CD8-positive, alpha-beta memory T cell (primary cell): ENCODE measurements around the gene MIGA2. TPM values are rescaled to one million over a fixed set of nuclear protein-coding genes. Genes with fewer than 3 reads are reported as not detected.

Source experiments
- CTCF ChIA-PET: fragments of 350-600 bp; sonication (Branson Sonifier 250); formaldehyde crosslinking; loops from one replicate; lab custom pipeline; 2021; ENCODE audit warnings: antibody characterized with exemption; lab: Charles Lee
- POLR2A ChIA-PET: fragments of 350-600 bp; sonication (Branson Sonifier 250); formaldehyde crosslinking; loops from one replicate; lab custom pipeline; 2021; ENCODE audit warnings: antibody characterized with exemption; lab: Charles Lee
- DNase-seq, 5 donors: peaks; one replicate each; pipeline versions ENCODE4 v3.0.0 to v3.0.0-alpha.2; 2020 to 2022; ENCODE audit warnings: mixed read lengths in 1 of 5
- H3K27ac ChIP-seq: one replicate; pipeline ENCODE4 v1.7.0; 2013; ENCODE audit warnings: low read depth, mild to moderate bottlenecking, low read length, moderate library complexity
- H3K27me3 ChIP-seq: 2 replicates; pipeline ENCODE4 v1.7.0; 2013; ENCODE audit warnings: low read length, mild to moderate bottlenecking; ENCODE audit not compliant: insufficient read depth, poor library complexity, severe bottlenecking
- H3K36me3 ChIP-seq: 2 replicates; pipeline ENCODE4 v1.7.0; 2013; ENCODE audit warnings: mild to moderate bottlenecking, low read length, moderate library complexity; ENCODE audit not compliant: insufficient read depth
- H3K4me1 ChIP-seq: 2 replicates; pipeline ENCODE4 v1.7.0; 2013; ENCODE audit warnings: mild to moderate bottlenecking, low read length, moderate library complexity; ENCODE audit not compliant: insufficient read depth
- H3K4me3 ChIP-seq: 2 replicates; pipeline ENCODE4 v1.7.0; 2013; ENCODE audit warnings: mild to moderate bottlenecking, low read length
- H3K9me3 ChIP-seq: 2 replicates; pipeline ENCODE4 v1.7.0; 2013; ENCODE audit warnings: mild to moderate bottlenecking, low read length
- H3K27ac Mint-ChIP-seq, 8 donors: one replicate each; pipeline ENCODE4 v1.8.0; 2020 to 2021; ENCODE audit warnings: mixed read lengths in 8 of 8, mild to moderate bottlenecking in 6 of 8, inconsistent platforms in 3 of 8, moderate library complexity in 3 of 8
- H3K27me3 Mint-ChIP-seq, 2 donors: one replicate each; pipeline ENCODE4 v1.8.0; 2020 to 2021; ENCODE audit warnings: mixed read lengths in 2 of 2, mild to moderate bottlenecking in 1 of 2, moderate library complexity in 1 of 2
- H3K36me3 Mint-ChIP-seq, 3 donors: one replicate each; pipeline ENCODE4 v1.8.0; 2020 to 2021; ENCODE audit warnings: mixed read lengths in 3 of 3, inconsistent platforms in 1 of 3, mild to moderate bottlenecking in 1 of 3
- H3K4me1 Mint-ChIP-seq, 3 donors: one replicate each; pipeline ENCODE4 v1.8.0; 2020 to 2021; ENCODE audit warnings: mixed read lengths in 3 of 3, inconsistent platforms in 1 of 3, mild to moderate bottlenecking in 1 of 3
- H3K4me3 Mint-ChIP-seq, 7 donors: one replicate each; pipeline ENCODE4 v1.8.0; 2020 to 2021; ENCODE audit warnings: mixed read lengths in 7 of 7, mild to moderate bottlenecking in 6 of 7, moderate library complexity in 4 of 7, inconsistent platforms in 2 of 7
- H3K9me3 Mint-ChIP-seq, 5 donors: one replicate each; pipeline ENCODE4 v1.8.0; 2020 to 2022; ENCODE audit warnings: mixed read lengths in 5 of 5, mild to moderate bottlenecking in 3 of 5, moderate library complexity in 2 of 5, inconsistent platforms in 1 of 5
- polyA plus RNA-seq: library from polyadenylated mRNA; unstranded; fragments of 300-500 nt; fragmentation: Illumina TruSeq; gene quantifications from one replicate; pipeline ENCODE4 v1.2.3, GENCODE V29; 2021
- total RNA-seq, 2 experiments: library from RNA; stranded (reverse); gene quantifications; one replicate each; pipeline ENCODE4 v1.2.3, GENCODE V29; 2021

Gene MIGA2
- total and polyA plus RNA-seq, 3 experiments from 2014 or later: 13.0 to 38.8 (median 35.5) TPM

GRCh38 chr9:129107651-129108050, 71.2 kb downstream of the MIGA2 start:
- H3K9me3 Mint-ChIP-seq: no peaks in the 10 kb centered on the region
- POLR2A ChIA-PET: no interaction called here
- Histone ChIP-seq H3K27me3 (no peaks in the 10 kb centered on the region), H3K9me3 (no peaks in the 10 kb centered on the region), H3K36me3 (no peaks in the 10 kb centered on the region), H3K4me1 (peaks cover 15% of the 10 kb centered on the region), H3K27ac (no peak overlapping the region), H3K4me3 (no peak overlapping the region)
- H3K27me3 Mint-ChIP-seq: no peaks in the 10 kb centered on the region
- H3K4me3 Mint-ChIP-seq: peak overlapping the region in 2 of 7 donors; percentile 40 to 51
- peaks cover 0 to 13% (median 0%) of the 10 kb centered on the region in 3 donors for H3K36me3 Mint-ChIP-seq
- H3K4me1 Mint-ChIP-seq: peaks cover 15 to 28% (median 15%) of the 10 kb centered on the region in 3 donors
- DNase-seq: no peak
- H3K27ac Mint-ChIP-seq: peak overlapping the region in 2 of 8 donors; percentile 21 to 56
- CTCF ChIA-PET: interaction anchor here (1.9 kb wide), 1 partner anchor 24 kb away, joined by 4 read pairs; no protein-coding TSS in a partner anchor

GRCh38 chr9:129108083-129108804, 71.8 kb downstream of the MIGA2 start:
- no peak for DNase-seq
- H3K4me3 Mint-ChIP-seq: peak overlapping the region in 5 of 7 donors; percentile 36 to 92 (median 77)
- no peaks in the 10 kb centered on the region for H3K27me3 Mint-ChIP-seq
- Histone ChIP-seq H3K4me3 (no peak overlapping the region), H3K36me3 (no peaks in the 10 kb centered on the region), H3K9me3 (no peaks in the 10 kb centered on the region), H3K27ac (no peak overlapping the region), H3K4me1 (peaks cover 15% of the 10 kb centered on the region), H3K27me3 (no peaks in the 10 kb centered on the region)
- no peaks in the 10 kb centered on the region for H3K9me3 Mint-ChIP-seq
- CTCF ChIA-PET: interaction anchor here (1.9 kb wide), 1 partner anchor 23 kb away, joined by 4 read pairs; no protein-coding TSS in a partner anchor
- peaks cover 15 to 32% (median 15%) of the 10 kb centered on the region in 3 donors for H3K4me1 Mint-ChIP-seq
- peak overlapping the region in 2 of 8 donors; percentile 74 to 92 for H3K27ac Mint-ChIP-seq
- POLR2A ChIA-PET: no interaction called here
- peaks cover 0 to 13% (median 0%) of the 10 kb centered on the region in 3 donors for H3K36me3 Mint-ChIP-seq

DNA sequence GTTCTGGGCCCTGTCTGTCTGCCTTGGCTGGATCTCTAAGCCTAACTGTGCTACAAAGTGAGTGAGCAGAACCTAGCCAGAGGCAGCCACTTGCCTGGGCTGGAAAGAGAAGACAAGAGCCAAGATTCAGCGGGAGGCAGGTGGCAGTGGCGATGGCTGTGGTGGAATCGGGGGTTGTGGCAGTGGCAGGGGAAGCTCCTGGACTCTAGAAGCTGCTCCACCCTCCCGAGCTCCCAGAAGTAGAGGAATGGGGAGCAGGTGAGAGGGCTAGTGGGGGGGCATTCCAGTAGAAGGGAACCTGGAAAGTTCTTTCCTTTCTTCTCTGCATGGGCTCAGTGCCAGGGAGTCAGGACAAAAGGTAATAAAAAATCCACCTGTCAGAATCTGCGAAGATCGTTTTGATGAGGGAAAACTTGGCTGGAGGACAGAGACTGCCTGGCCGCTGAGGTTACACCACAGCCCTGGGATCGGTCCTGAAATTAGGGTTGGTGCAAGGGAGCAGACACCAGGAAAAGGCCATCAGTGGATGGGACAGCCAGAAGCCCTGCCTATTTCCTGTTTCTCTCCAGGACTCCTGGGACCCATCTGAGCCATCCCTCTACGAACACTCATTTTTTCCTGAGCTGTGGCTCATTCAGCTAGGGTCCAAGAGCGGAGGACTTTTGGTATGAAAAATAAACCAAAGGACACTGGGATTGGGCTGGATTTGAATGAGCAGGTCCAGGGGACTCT, 72.5 kb downstream of the MIGA2 start:
- no peak overlapping the region for H3K4me3 ChIP-seq
- peak overlapping the region in 5 of 8 donors; percentile 27 to 92 (median 74) for H3K27ac Mint-ChIP-seq
- H3K4me1 ChIP-seq: peaks cover 15% of the 10 kb centered on the region
- no peaks in the 10 kb centered on the region for H3K27me3 Mint-ChIP-seq
- DNase-seq: no peak
- peak overlapping the region; percentile 58 to 92 (median 78) for H3K4me3 Mint-ChIP-seq
- no peaks in the 10 kb centered on the region for H3K9me3 ChIP-seq
- H3K36me3 ChIP-seq: no peaks in the 10 kb centered on the region
- ChIA-PET CTCF (interaction anchor here (1.6 to 1.7 kb wide), 2 partner anchors 11 to 23 kb away, joined by 5 read pairs; no protein-coding TSS in a partner anchor), POLR2A (interaction anchor here (1.6 kb wide), 1 partner anchor 29 kb away, joined by 8 read pairs; the partner anchor contains the start of gene DOLPP1)
- H3K27ac ChIP-seq: no peak overlapping the region
- H3K27me3 ChIP-seq: no peaks in the 10 kb centered on the region
- H3K4me1 Mint-ChIP-seq: peaks cover 15 to 38% (median 15%) of the 10 kb centered on the region in 3 donors
- H3K36me3 Mint-ChIP-seq: peaks cover 0 to 13% (median 0%) of the 10 kb centered on the region in 3 donors
- H3K9me3 Mint-ChIP-seq: no peaks in the 10 kb centered on the region

- H3K27ac Mint-ChIP-seq: peak overlapping the region in 4 of 8 donors; percentile 74 to 89 (median 84)
- POLR2A ChIA-PET: interaction anchor here (0.7 to 1.6 kb wide), 2 partner anchors 29 to 339 kb away, joined by 3 to 8 read pairs; partner anchors contain the start of gene DOLPP1
- DNase-seq: peak in 1 of 5 donors; percentile 17
These were observed 73.1 kb downstream of the MIGA2 start for GRCh38 chr9:129109537-129109903.

GRCh38 chr9:129109952-129110739, 73.7 kb downstream of the MIGA2 start:
- H3K36me3 ChIP-seq: no peaks in the 10 kb centered on the region
- peak overlapping the region; percentile 24 for H3K27ac ChIP-seq
- Mint-ChIP-seq H3K36me3 (peaks cover 0 to 13% (median 0%) of the 10 kb centered on the region in 3 donors), H3K27ac (peak overlapping the region in 2 of 8 donors; percentile 21 to 82), H3K4me3 (peak overlapping the region; percentile 63 to 97 (median 94)), H3K4me1 (peaks cover 24 to 49% (median 25%) of the 10 kb centered on the region in 3 donors), H3K27me3 (no peaks in the 10 kb centered on the region), H3K9me3 (no peaks in the 10 kb centered on the region)
- no peak for DNase-seq
- ChIA-PET CTCF (interaction anchor here (1.6 to 1.7 kb wide), 2 partner anchors 12 to 22 kb away, joined by 5 read pairs; no protein-coding TSS in a partner anchor), POLR2A (interaction anchor here (0.7 to 1.6 kb wide), 2 partner anchors 30 to 339 kb away, joined by 3 to 8 read pairs; partner anchors contain the start of gene DOLPP1)
- peaks cover 20% of the 10 kb centered on the region for H3K4me1 ChIP-seq
- H3K4me3 ChIP-seq: peak overlapping the region; percentile 60
- no peaks in the 10 kb centered on the region for H3K27me3 ChIP-seq
- H3K9me3 ChIP-seq: no peaks in the 10 kb centered on the region

More at GRCh38 chr9:129109537-129109903, 73.1 kb downstream of the MIGA2 start:
- no peaks in the 10 kb centered on the region for H3K36me3 ChIP-seq
- peaks cover 17% of the 10 kb centered on the region for H3K4me1 ChIP-seq
- Mint-ChIP-seq H3K36me3 (peaks cover 0 to 13% (median 0%) of the 10 kb centered on the region in 3 donors), H3K4me3 (peak overlapping the region; percentile 58 to 92 (median 78)), H3K9me3 (no peaks in the 10 kb centered on the region), H3K4me1 (peaks cover 18 to 43% (median 18%) of the 10 kb centered on the region in 3 donors), H3K27me3 (no peaks in the 10 kb centered on the region)
- H3K27ac ChIP-seq: no peak overlapping the region
- H3K4me3 ChIP-seq: no peak overlapping the region
- CTCF ChIA-PET: interaction anchor here (1.6 to 1.7 kb wide), 2 partner anchors 12 to 22 kb away, joined by 5 read pairs; no protein-coding TSS in a partner anchor
- no peaks in the 10 kb centered on the region for H3K9me3 ChIP-seq
- no peaks in the 10 kb centered on the region for H3K27me3 ChIP-seq

DNA sequence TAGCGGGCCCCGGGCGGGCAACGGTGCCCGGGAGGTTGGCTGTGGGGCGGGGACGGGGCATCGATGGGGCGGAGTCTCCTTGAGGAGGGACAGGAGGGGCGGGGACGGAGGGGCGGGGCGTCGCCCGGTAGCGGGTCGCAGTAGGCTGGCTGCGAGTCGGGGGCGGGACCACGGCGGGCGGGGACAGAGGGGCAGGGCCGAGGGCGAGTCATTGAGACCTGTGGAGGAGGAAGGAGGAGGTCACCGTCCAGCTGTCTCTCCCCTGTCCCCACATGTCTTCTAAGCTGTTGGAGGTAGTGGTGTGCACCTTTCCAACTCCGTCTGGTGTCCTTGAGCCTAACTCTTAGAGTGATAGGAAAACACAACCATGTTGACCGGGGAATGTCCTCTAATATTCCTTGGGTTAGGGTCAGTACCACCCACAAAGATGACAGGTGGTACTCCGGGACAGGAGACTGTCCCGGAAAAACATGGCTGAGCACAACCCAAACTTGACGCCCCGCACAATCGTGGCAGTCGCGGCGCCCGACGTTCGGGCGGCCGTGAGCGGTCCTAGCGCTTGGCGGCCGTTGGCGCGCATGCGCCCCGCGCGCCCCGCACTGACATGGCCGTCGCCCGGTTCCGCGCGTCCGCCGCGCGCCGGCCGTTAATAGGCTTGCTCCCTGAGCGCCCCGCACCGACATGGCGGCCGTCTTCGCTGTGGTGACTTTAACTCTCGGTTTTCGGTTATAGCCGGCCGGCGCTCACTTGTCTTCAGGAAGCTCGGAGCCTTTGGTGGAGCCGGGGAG, 74.5 kb downstream of the MIGA2 start, which contains the start of the genes CRAT and PTPA:
Gene CRAT (minus strand): TSS at position 54 of the 788 bp plus-strand sequence. CDS start 284 bp downstream, outside the sequence.
Gene PTPA (plus strand): TSS at position 676 of the 788 bp plus-strand sequence. CDS start 186 bp downstream, outside the sequence.
- H3K9me3 ChIP-seq: no peaks in the 10 kb centered on the region
- H3K27ac ChIP-seq: peak within 1 kb of the TSS; percentile 90
- peak within 1 kb of the TSS; percentile 99 for H3K4me3 ChIP-seq
- peaks cover 20% of the 10 kb centered on the region for H3K4me1 ChIP-seq
- peak within 1 kb of the TSS; percentile 90 to 97 (median 95) for H3K4me3 Mint-ChIP-seq
- POLR2A ChIA-PET: interaction anchor here (1.5 kb wide), 2 partner anchors 30 to 41 kb away, joined by 5 read pairs; no protein-coding TSS in a partner anchor
- H3K27ac Mint-ChIP-seq: peak within 1 kb of the TSS; percentile 82 to 97 (median 95)
- DNase-seq: peak; percentile 89 to 99 (median 95)
- no peaks in the 10 kb centered on the region for H3K27me3 Mint-ChIP-seq
- H3K36me3 Mint-ChIP-seq: peaks cover 0 to 13% (median 0%) of the 10 kb centered on the region in 3 donors
- H3K4me1 Mint-ChIP-seq: peaks cover 26 to 53% (median 26%) of the 10 kb centered on the region in 3 donors
- no peaks in the 10 kb centered on the region for H3K27me3 ChIP-seq
- H3K9me3 Mint-ChIP-seq: no peaks in the 10 kb centered on the region
- CTCF ChIA-PET: interaction anchor here (1.6 kb wide), 1 partner anchor 21 kb away, joined by 5 read pairs; no protein-coding TSS in a partner anchor
- no peaks in the 10 kb centered on the region for H3K36me3 ChIP-seq
